Activated gamma-delta T cell treated with anti-CD3 and anti-CD28 coated beads, Interleukin-2, amount 50 U/mL, for 16 hours (primary cell): ENCODE results near the gene ZNF205.

Experiments
- DNase-seq: peaks from one replicate; pipeline ENCODE4 v3.0.0-alpha.2; 2020; ENCODE audit warnings: low read depth

The ZNF205 gene

DNA sequence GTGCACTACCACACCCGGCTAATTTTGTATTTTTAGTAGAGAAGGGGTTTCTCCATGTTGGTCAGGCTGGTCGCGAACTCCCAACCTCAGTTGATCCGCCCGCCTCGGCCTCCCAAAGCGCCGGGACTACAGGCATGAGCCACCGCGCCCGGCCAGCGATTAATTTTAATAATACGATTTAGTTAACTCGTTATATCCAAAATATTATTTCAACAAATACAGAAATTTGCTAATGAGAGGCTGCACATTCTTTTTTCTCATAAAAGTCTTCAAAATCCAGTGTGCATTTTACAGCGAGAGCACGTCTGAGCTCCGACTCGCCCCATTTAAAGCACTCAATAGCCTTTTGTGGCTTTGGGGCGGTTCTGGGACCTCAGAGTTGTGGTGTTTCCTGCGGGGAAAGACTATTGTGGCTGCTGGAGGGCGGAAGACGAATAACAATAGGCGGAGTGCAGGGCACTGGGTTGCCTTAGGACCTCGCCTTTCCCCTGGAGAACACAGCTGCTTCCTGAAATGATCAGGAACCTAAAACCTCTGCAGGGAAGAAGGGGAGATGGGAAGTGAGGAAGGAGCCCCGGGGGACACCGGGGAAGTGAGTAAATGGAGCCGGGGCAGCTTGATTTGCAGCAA, 10.4 kb upstream of the ZNF205 start:
- no peak for DNase-seq

DNA sequence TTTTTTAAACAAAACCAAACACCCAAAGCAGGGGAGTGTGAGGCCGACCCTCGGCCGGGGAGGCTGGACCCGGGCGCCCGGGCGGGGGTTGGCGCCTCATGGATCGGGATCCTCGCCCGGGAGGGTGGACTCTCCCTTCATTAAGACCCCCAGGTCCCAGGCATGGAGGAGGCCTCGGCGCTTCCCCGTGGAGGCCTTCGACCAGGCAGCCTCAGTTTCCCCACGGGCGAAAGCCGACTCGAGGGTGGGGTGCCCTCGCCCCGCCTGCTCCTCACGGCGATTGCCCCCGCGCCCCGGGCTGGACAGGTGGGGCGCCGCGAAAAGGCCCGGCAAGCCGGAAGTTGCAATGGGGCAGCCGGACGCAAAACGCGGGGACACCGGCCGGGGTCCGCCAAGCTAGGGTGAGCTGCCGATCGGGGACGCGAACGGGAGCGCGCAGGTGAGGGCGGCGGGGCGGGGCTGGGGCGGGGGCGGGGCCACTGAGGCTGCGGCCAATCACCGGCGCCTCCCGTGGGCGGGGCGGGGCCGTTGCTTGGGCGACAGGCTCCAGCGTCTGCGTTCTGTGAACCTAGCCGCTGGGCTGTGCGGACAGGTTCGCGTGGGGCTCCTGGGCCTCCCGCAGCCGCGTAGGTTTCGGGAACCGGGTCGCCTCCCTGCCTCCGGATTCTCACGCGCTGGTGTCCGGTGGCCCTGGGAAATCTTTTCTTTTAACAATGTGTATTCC, 6.0 kb upstream of the ZNF205 start:
- peak; percentile 87 for DNase-seq

DNA sequence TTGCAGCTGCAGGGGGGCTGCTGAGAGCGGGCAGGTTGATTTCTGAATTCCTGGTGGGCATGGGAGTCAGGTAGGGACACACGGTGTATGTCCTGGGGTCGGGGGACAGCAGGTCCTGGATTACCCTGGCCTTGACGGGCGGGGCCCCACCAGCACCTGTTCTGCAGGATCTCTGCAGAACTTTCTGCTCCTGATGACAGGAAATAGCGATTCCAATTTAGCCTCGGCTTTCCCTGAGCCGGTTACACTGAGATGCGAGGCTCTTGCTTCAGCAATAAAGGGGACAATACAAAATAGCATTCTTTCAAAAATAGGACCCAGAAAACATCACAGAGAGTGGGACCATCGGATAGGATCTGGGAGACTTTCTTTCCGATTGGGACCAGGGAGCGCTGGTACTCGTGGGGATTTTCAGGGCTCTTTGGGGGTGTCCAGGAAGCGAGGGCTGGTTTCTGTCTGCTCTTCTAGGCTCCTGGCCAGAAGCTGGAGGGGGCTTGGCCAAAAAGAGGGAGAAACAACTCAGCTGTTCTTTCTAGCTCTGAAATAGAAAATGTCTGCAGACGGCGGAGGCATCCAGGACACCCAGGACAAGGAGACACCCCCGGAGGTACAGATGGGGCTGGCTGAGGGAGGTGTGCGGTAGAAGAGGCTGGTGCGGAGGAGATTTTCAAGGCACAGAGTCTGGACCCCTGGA, 642 bp downstream of the ZNF205 start:
- no peak for DNase-seq

GRCh38 chr16:3113765-3114479, 1.5 kb downstream of the ZNF205 start:
- DNase-seq: no peak

DNA sequence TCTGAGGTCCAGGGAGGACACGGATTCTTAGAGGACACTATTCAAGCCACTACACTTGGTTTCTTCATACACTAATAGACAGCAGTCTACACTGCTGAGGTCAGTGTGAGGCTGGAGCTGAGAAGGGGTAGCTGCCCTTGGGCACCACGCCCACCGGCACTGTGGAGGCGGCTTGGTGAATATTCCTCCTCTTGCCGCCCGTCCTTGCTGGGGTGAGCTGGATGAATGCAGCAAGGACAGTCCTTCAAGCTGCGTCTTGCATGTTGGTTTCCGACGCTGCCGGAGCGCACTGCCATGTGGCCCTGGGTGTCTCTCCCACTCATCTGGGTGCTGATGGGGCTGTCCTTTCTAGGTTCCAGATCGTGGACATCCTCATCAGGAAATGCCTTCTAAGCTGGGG, 2.6 kb downstream of the ZNF205 start:
- DNase-seq: no peak

- no peak for DNase-seq
These were observed 3.2 kb downstream of the ZNF205 start for GRCh38 chr16:3115561-3115960.

DNA sequence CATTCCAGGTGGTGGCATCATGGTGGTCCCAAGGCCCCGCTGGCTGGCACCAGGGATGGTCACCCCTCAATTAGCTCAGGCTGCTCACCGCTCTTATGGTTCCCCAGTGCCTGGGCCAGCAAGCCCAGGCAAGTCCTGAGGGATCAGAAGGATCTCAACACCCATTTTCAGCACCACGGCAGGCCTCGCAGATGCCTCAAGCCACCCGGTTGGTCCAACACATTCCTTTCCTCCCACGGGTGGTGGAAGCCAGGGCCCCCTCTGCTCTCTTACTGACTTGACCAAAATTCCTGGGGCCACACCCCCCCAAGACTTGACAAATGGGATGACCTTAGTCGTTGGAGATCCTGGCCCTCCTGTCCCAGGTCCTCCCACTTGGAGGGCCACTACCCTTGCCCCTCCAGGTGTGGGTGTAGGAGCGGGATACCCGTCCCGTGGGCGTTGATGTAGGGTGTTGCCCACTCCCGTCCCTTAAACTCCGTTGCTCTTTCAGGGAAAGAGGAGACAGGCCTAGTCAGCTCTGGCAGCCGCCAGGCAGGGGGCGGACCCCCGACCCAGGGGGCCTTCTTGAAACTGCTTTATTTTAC, 5.9 kb downstream of the ZNF205 start:
- DNase-seq: no peak

DNA sequence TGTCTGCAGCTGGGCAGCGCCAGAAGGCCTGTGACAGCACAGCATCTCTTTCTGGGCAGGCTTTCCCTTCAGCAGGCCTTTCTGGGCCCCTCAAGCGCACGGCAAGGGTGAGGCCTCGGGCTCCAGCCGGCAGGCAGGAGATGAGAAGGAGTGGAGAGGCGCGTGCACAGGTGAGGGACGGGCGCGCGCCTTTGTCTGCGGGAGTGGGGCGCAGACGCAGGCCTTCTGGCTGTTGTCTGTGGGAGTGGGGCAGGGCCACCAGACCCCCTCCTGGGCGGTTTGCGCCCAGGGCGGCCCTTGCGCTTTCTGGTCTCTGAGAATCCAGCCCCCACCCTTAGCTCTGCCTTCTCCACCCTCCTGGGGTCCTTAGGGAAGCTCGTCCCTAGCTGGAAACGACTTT, 6.5 kb downstream of the ZNF205 start:
- no peak for DNase-seq

DNA sequence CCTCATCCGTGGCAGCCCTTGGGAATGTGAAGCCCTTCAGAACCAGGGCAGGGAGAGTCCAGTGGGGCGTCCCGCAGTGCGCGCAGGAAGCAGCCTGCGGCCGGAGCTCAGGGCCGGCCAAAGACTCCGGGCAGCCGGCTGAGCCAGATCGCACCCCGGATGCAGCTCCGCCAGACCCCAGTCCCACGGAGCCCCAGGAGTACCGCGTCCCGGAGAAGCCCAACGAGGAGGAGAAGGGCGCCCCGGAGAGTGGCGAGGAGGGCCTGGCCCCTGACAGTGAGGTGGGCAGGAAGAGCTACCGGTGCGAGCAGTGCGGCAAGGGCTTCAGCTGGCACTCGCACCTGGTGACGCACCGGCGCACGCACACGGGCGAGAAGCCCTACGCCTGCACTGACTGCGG, 6.9 kb downstream of the ZNF205 start:
- DNase-seq: no peak

DNA sequence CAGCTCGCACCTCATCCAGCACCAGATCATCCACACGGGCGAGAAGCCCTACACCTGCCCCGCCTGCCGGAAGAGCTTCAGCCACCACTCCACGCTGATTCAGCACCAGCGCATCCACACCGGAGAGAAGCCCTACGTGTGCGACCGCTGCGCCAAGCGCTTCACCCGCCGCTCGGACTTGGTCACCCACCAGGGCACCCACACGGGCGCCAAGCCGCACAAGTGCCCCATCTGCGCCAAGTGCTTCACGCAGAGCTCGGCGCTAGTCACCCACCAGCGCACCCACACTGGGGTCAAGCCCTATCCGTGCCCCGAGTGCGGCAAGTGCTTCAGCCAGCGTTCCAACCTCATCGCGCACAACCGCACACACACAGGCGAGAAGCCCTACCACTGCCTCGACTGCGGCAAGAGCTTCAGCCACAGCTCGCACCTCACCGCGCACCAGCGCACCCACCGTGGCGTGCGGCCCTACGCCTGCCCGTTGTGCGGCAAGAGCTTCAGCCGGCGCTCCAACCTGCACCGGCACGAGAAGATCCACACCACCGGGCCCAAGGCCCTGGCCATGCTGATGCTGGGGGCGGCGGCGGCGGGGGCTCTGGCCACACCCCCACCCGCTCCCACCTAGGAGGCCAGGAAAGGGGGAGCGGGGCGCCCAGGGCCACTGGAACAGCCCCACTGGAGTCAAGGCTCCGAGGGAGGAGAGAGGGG, 7.5 kb downstream of the ZNF205 start:
- DNase-seq: no peak

- DNase-seq: no peak
These were observed 8.0 kb downstream of the ZNF205 start for GRCh38 chr16:3120435-3120834.

- DNase-seq: no peak
These were observed 9.6 kb downstream of the ZNF205 start for GRCh38 chr16:3121851-3122467.

GRCh38 chr16:3122926-3123570, 10.7 kb downstream of the ZNF205 start:
- no peak for DNase-seq

DNA sequence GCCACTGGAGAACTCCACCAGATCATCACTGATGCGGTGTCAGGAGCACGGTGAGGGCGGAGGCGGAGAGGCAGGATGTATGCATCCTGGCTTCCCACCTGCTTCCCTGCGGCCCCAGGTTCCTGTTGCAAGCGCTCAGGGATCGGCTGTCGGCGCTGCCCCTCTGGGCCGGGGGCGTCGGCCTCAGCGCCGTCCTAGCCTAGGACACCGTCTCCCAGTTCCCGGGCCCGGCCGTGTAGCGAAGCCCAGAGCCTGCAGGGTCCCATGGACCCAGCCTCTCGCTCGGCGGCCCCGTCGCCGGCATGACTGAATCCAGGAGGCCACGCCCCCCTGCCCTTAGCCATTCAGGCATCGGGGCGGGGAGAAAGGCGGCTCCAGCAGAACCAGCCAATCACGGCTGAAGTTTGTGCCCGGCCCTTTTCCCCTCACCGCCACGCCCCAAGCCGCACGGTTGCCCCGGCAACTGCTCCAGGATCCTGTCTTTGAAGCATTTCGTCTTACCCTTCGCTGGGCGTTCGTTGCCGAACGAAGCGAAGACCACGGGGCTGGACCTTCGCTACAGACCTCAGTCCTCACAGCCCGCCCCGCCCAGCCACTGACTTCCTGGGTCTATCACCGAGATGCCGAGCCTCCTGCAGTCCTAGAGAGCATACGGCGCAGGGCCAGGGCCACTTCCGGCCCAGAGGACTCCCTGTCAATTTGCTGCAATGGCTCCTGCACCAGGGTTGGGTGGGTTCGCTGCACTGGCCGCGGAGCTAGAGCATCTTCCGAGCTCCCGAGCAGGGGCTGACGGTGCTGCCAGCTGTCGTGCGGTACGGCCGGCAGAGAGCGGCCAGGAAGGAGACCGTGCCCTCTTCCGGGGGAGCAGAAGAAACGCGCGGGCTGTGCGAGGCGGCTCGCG, 11.8 kb downstream of the ZNF205 start:
- DNase-seq: peak; percentile 95

DNA sequence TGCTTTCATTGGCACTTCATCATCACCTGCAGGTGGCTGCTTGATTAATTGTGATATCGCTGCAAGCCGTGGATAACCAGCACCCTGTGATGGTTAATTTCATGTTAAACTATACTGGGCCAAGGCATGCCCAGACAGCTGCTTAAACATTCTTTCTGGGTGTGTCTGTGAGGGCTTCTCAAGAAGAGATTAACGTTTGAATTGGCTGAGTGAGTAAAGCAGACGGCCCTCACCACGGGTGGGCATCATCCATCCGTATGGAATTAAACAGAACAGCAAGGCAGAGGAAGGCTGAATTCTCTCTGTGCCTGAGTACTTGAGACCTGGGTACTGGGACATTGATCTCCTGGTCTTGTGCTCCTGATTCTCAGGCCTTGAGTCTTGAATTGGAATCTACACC, 15.4 kb downstream of the ZNF205 start:
- DNase-seq: no peak

GRCh38 chr16:3129137-3130131, 17.0 kb downstream of the ZNF205 start:
- DNase-seq: peak; percentile 72

DNA sequence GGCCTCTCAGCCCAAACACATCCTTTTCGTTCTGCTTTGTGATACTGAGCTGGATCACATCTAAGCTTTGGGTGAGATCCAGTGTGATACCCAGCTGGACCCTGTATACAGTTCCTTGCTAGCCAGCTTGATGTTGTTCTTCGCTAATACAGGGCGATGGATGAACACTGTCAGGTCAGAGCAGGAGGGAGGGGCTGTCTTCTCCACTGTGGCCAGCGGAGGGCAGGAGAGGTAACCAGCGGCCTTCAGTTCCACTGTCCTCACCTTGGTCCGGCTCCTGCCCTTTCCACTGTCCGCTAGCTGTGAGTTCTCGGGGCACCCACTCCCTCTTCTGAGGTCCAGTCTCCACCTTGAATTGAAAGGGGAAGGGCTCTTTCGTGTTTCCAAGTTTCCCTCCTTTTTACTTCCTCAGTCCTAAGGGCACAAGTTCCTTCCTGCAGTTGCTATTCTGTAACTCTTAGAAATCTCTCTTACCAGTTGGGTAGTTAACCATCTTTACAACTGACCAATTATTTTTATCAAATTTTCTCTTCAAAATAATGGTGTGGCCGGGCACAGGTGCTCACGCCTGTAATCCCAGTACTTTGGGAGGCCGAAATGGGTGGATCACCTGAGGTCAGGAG, 19.5 kb downstream of the ZNF205 start:
- DNase-seq: no peak

DNA sequence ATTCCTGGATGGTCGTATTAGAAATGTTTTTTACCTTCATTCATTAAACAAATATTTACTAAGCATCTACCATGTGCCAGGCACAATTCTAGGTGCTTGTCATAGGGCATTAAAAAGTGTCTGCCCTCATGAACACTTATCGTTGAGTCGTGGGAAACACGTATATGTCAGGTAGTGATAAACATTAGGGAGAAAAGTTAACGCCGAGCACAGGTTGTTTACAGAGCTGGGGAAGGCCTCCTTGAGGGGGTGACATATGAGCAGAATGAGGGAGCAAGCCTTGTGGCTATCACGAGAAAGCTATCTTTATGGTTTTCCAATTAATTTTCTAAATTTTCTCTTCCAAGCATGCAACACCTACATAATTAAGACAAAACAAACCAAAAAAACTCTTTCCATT, 21.5 kb downstream of the ZNF205 start:
- DNase-seq: no peak
